ENCODE measurements around the gene WNK2. TPM values are rescaled to one million over a fixed set of nuclear protein-coding genes. Genes with fewer than 3 reads are reported as not detected.

Gene WNK2
- total RNA-seq, 2 experiments from 2014 or later = not detected

Other genes with a start within 250 kb of the WNK2 start
- gene FGD3, start 236.6 kb upstream of the WNK2 start, total RNA-seq = 100 to 1,000 TPM; 148 to 156 TPM
- 10 to 100 TPM; 81.1 to 85.8 TPM for gene SUSD3, start 125.4 kb upstream of the WNK2 start, total RNA-seq
- gene CARD19, start 87.9 kb upstream of the WNK2 start, total RNA-seq = 10 to 100 TPM; 40.3 to 42.6 TPM
- gene NINJ1, start 49.9 kb upstream of the WNK2 start, total RNA-seq = 10 to 100 TPM; 29.5 to 29.9 TPM